GM18520 (cell line): ENCODE results near the gene SLC24A4.
"Not testable (repeated sequence)": the region's sequence is repeated elsewhere in the genome, so short reads cannot be mapped to it uniquely, and the experiment has no call there.

Experiments used
- ATAC-seq: cut with Tn5 transposase; IDR thresholded peaks from one replicate; pipeline ENCODE4 v1.9.1; 2021; ENCODE audit not compliant: unreplicated experiment

SLC24A4 gene

GRCh38 chr14:92515546-92516343 lies 192.8 kb downstream of the SLC24A4 start:
- no peak for ATAC-seq

- ATAC-seq, result no peak
These were observed 193.5 kb downstream of the SLC24A4 start for GRCh38 chr14:92516344-92516965.

GRCh38 chr14:92516966-92517506 lies 194.1 kb downstream of the SLC24A4 start:
- ATAC-seq, result no peak

- no peak for ATAC-seq
These were observed 194.8 kb downstream of the SLC24A4 start for GRCh38 chr14:92517761-92518160.

- ATAC-seq, result no peak
These were observed 196.5 kb downstream of the SLC24A4 start for GRCh38 chr14:92519246-92520101.

GRCh38 chr14:92520102-92521057 lies 197.4 kb downstream of the SLC24A4 start:
- no peak for ATAC-seq

GRCh38 chr14:92521058-92521415 lies 198.1 kb downstream of the SLC24A4 start:
- no peak for ATAC-seq

GRCh38 chr14:92523752-92524151 lies 200.8 kb downstream of the SLC24A4 start:
- ATAC-seq, result no peak

- no peak for ATAC-seq
These were observed 201.7 kb downstream of the SLC24A4 start for GRCh38 chr14:92524602-92525185.

- no peak for ATAC-seq
These were observed 202.5 kb downstream of the SLC24A4 start for GRCh38 chr14:92525322-92526095.

GRCh38 chr14:92527721-92528120 lies 204.8 kb downstream of the SLC24A4 start:
- ATAC-seq, result no peak

- ATAC-seq, result no peak
These were observed 205.6 kb downstream of the SLC24A4 start for GRCh38 chr14:92528486-92529100.

GRCh38 chr14:92529903-92530302 lies 206.9 kb downstream of the SLC24A4 start:
- no peak for ATAC-seq

GRCh38 chr14:92531106-92531873 lies 208.3 kb downstream of the SLC24A4 start:
- peak; percentile 77 for ATAC-seq

- ATAC-seq, result no peak
These were observed 209.7 kb downstream of the SLC24A4 start for GRCh38 chr14:92532490-92533163.

- no peak for ATAC-seq
These were observed 212.1 kb downstream of the SLC24A4 start for GRCh38 chr14:92534932-92535643.

GRCh38 chr14:92536231-92536630 lies 213.3 kb downstream of the SLC24A4 start:
- ATAC-seq, result not testable (repeated sequence)
